KMS-11 (cell line): ENCODE measurements around the gene GLB1L3.

Source experiments
- H2AFZ ChIP-seq: fragments of 200-600 bp; sonication (generic); 2 replicates; pipeline ENCODE4 v1.6.1; 2016; ENCODE audit warnings: antibody characterized with exemption, mixed run types, low read depth
- H3K27ac ChIP-seq: fragments of 200-600 bp; sonication (generic); 2 replicates; pipeline ENCODE4 v1.6.1; 2016; ENCODE audit warnings: mild to moderate bottlenecking, mixed run types
- H3K27me3 ChIP-seq: fragments of 200-600 bp; sonication (generic); 2 replicates; pipeline ENCODE4 v1.6.1; 2017; ENCODE audit warnings: mild to moderate bottlenecking, low read depth, mixed run types, moderate library complexity; ENCODE audit not compliant: insufficient read depth
- H3K36me3 ChIP-seq: fragments of 200-600 bp; sonication (generic); 2 replicates; pipeline ENCODE4 v1.6.1; 2017; ENCODE audit warnings: mild to moderate bottlenecking, mixed run types; ENCODE audit not compliant: insufficient read depth
- H3K4me1 ChIP-seq: fragments of 200-600 bp; sonication (generic); 2 replicates; pipeline ENCODE4 v1.6.1; 2016; ENCODE audit warnings: mild to moderate bottlenecking, low read depth, mixed run types; ENCODE audit not compliant: poor library complexity, severe bottlenecking
- H3K4me2 ChIP-seq: fragments of 200-600 bp; sonication (generic); 2 replicates; pipeline ENCODE4 v1.7.0; 2016; ENCODE audit warnings: mild to moderate bottlenecking, mixed run types
- H3K4me3 ChIP-seq: fragments of 200-600 bp; sonication (generic); IDR thresholded peaks from 2 replicates; pipeline ENCODE4 v1.6.1; 2017; ENCODE audit warnings: low read depth, low read length, mixed read lengths; ENCODE audit not compliant: insufficient read depth
- H3K79me2 ChIP-seq: fragments of 200-600 bp; sonication (generic); 2 replicates; pipeline ENCODE4 v1.6.1; 2016; ENCODE audit warnings: low read depth, mixed run types; ENCODE audit not compliant: insufficient read depth
- H3K9ac ChIP-seq: fragments of 200-600 bp; sonication (generic); 2 replicates; pipeline ENCODE4 v1.6.1; 2016; ENCODE audit warnings: mild to moderate bottlenecking, mixed run types
- H4K20me1 ChIP-seq: fragments of 200-600 bp; sonication (generic); 2 replicates; pipeline ENCODE4 v1.6.1; 2016; ENCODE audit warnings: mild to moderate bottlenecking, mixed run types; ENCODE audit not compliant: insufficient read depth
- TF ChIP-seq, protein P1 (sequence below): fragments of 200-600 bp; sonication (generic); conservative IDR thresholded peaks from 2 replicates; pipeline ENCODE4 v1.6.1; 2017; ENCODE audit warnings: low read depth, mild to moderate bottlenecking, antibody characterized with exemption, low read length, moderate library complexity, mixed read lengths

Gene GLB1L3

DNA sequence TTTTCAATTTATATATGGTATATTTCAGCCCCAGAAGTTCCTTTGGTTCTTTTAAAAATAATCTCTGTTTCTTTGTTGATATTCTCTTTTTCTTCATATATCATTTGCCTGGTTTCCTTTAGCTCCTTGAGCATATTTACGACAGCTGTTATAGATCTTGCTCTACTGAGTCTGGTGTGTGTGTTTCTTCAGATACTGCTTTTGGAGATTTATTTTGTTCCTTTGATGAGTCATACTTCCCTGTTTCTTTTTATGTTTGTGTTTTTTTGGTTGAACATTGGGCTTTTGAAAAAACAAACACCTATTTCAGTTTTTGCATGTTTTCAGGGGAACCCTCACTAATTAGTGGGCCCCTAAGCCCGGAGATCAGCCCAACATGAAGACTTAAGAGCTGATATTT, 79.0 kb downstream of the GLB1L3 start:
- Histone ChIP-seq H2AFZ (no peak overlapping the region), H4K20me1 (no peaks in the 10 kb centered on the region), H3K79me2 (no peaks in the 10 kb centered on the region), H3K4me1 (no peaks in the 10 kb centered on the region), H3K4me3 (no peak overlapping the region), H3K4me2 (no peak overlapping the region), H3K36me3 (no peaks in the 10 kb centered on the region), H3K27me3 (no peaks in the 10 kb centered on the region), H3K27ac (no peak overlapping the region), H3K9ac (no peak overlapping the region)
- TF ChIP-seq, protein P1, sequence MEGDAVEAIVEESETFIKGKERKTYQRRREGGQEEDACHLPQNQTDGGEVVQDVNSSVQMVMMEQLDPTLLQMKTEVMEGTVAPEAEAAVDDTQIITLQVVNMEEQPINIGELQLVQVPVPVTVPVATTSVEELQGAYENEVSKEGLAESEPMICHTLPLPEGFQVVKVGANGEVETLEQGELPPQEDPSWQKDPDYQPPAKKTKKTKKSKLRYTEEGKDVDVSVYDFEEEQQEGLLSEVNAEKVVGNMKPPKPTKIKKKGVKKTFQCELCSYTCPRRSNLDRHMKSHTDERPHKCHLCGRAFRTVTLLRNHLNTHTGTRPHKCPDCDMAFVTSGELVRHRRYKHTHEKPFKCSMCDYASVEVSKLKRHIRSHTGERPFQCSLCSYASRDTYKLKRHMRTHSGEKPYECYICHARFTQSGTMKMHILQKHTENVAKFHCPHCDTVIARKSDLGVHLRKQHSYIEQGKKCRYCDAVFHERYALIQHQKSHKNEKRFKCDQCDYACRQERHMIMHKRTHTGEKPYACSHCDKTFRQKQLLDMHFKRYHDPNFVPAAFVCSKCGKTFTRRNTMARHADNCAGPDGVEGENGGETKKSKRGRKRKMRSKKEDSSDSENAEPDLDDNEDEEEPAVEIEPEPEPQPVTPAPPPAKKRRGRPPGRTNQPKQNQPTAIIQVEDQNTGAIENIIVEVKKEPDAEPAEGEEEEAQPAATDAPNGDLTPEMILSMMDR, result no peak

DNA sequence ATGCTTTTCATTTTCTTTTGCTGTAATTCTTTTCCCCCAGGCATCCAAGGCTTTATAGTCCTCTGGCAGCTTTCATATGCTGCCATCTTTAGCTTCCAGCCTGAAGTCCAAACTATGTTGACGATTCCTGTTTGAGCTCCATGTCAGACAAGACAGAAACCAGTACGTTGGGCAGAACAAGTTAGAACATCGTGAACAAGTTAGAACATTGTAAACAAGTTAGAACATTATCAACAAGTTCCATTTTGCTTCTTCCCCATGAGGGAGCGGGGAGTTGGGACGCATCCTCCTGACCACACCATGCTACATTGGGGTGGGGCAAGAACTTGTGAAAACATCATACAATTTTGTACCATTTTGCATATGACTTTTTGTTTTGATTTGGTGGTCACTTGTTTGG, 79.5 kb downstream of the GLB1L3 start:
- no peak overlapping the region for H3K4me2 ChIP-seq
- no peaks in the 10 kb centered on the region for H3K4me1 ChIP-seq
- no peak overlapping the region for H3K4me3 ChIP-seq
- H3K79me2 ChIP-seq, result no peaks in the 10 kb centered on the region
- TF ChIP-seq, protein P1, result no peak
- no peak overlapping the region for H2AFZ ChIP-seq
- no peak overlapping the region for H3K27ac ChIP-seq
- no peaks in the 10 kb centered on the region for H3K27me3 ChIP-seq
- no peak overlapping the region for H3K9ac ChIP-seq
- H4K20me1 ChIP-seq, result no peaks in the 10 kb centered on the region
- no peaks in the 10 kb centered on the region for H3K36me3 ChIP-seq

DNA sequence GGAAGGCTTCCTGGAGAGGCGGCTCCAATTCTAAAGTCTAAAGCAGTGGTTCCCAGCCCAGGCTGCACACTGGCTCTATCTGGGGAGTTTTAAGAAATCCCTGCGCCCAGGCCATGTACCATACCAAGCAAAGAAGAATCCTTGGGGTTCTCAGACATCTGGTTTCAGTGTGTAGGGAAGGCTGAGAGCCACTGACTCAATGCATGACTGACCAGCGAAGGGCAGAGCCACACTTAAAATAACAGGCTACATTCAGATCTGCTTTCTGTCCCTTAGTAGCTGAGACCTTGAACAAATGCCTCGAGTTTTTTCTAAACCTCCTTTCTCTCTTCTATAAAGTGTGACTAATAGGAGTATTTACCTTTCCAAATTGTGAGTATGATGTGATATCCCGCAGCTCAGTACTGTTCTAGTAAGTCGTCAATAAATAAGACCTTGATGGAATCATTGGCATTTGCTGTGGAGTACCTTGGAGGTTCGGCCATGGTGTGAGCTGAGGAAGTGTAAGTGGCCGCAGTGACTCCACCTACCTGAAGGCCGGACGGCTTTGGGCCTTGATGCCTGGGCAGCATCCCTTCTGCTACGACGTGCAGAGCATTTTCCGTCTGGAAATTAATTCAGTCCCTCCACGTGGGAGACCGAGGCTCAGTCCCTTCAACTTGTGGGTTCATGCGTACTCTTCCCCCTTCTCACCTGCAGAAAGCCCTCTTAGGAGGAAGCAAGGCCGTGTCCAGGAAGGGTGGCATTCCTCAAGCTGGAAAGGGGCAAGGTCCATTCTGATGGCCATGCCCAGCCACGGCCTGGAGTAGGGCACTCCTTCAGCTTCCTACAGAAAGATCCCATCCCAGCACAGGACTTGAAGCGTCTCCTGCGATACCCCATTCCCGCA, 80.7 kb downstream of the GLB1L3 start:
- Histone ChIP-seq H3K9ac (no peak overlapping the region), H3K4me3 (no peak overlapping the region), H3K4me1 (no peaks in the 10 kb centered on the region), H3K27me3 (no peaks in the 10 kb centered on the region), H3K36me3 (no peaks in the 10 kb centered on the region), H3K4me2 (no peak overlapping the region), H3K27ac (no peak overlapping the region), H2AFZ (no peak overlapping the region), H3K79me2 (no peaks in the 10 kb centered on the region), H4K20me1 (no peaks in the 10 kb centered on the region)
- TF ChIP-seq, protein P1, result no peak

DNA sequence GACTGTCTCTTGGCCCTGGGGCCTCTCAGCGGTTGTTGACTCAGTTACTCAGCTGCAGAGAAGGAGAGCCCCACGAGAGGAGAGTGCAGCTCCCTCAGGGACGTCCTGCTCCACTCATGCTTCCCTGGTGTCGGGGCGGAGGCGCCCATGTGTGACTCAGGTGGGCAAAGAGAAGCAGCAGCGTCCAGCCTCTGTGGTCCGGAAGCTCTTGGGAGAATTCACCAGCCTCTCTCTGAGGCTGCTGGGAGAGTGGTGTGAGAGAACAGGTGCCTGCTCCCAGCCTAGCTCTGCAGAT, 81.3 kb downstream of the GLB1L3 start:
- Histone ChIP-seq H4K20me1 (no peaks in the 10 kb centered on the region), H3K36me3 (no peaks in the 10 kb centered on the region), H3K79me2 (no peaks in the 10 kb centered on the region), H3K27me3 (no peaks in the 10 kb centered on the region), H3K9ac (no peak overlapping the region), H3K27ac (no peak overlapping the region), H3K4me3 (no peak overlapping the region), H3K4me1 (no peaks in the 10 kb centered on the region), H3K4me2 (no peak overlapping the region), H2AFZ (no peak overlapping the region)
- TF ChIP-seq, protein P1, result no peak
